Measurements from ENCODE around the gene TRIO.
"Not testable (repeated sequence)": the region's sequence is repeated elsewhere in the genome, so short reads cannot be mapped to it uniquely, and the experiment has no call there.

TRIO gene

DNA sequence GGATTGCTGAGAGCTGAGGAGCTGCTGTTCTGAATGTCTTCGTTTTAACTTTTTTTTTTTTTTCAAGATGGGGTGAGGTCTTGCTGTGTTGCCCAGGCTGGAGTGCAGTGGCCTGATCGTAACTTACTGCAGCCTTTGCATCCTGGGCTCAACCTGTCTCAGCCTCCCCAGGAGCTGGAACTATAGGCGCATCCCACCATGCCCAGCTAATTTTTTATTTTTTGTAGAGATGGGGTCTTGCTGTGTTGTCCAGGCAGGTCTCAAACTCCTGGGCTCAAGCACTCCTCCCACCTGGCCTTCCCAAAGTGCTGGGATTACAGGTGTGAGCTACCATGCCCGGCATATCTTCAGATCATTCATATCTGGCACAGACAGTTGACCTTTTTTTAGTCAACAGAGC lies 46.5 kb downstream of the TRIO start:
- no peak for DNase-seq

GRCh38 chr5:14190194-14191164 lies 47.3 kb downstream of the TRIO start:
- DNase-seq: no peak

- no peak for DNase-seq
These were observed 48.2 kb downstream of the TRIO start for GRCh38 chr5:14191325-14191724.

DNA sequence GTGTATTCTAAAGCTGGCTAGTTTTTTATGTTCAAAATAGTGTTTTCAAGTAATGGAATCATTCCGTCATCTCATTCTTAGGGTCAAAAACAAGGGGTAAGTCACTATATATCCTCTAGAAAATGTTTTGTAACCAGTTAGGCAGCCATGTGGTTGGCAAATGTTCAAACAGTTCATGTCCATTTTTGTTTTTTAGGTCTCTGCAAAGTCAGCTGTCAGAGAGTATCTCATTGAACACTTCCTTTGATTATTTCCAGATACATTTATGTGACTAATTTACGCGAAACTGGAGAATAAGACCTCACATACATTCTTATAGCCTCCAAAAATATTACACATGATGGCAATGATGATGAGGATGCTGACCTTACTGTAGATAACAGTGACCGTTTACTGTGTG lies 50.4 kb downstream of the TRIO start:
- DNase-seq: no peak

GRCh38 chr5:14195588-14195987 lies 52.4 kb downstream of the TRIO start:
- no peak for DNase-seq

GRCh38 chr5:14197056-14197455 lies 53.9 kb downstream of the TRIO start:
- DNase-seq: no peak

GRCh38 chr5:14199902-14200301 lies 56.8 kb downstream of the TRIO start:
- DNase-seq: no peak

DNA sequence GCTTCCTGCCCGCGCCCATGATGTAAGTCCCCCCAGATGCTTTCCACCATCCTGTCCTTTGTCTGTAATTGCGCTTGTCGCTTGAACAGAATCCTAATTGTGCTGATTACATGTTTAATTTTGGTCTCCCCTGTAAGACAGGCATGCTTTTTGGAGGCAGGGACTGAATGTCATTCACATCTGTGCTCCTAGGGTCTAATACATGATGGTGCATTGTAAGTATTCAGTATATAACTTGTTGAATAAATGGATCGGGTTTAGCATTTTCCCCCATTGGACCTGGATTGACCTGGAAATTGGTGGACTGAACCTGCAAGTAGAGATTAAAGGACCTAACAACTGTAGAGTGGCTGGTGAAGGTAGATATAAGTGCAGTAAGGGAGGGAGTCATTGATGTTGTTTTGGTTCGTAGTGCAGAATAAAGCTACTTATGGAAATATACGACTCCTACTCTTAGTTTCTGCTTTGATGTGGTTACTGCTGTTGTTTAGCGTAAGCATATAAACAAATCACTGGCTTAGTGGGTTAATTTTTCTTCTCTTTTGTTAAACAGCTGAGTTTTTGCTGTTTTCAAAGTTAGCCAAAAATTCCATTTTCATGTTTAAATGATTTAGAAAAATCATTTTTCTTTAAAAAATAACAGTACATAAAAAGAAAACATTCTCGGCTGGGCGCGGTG lies 57.3 kb downstream of the TRIO start:
- DNase-seq: no peak

DNA sequence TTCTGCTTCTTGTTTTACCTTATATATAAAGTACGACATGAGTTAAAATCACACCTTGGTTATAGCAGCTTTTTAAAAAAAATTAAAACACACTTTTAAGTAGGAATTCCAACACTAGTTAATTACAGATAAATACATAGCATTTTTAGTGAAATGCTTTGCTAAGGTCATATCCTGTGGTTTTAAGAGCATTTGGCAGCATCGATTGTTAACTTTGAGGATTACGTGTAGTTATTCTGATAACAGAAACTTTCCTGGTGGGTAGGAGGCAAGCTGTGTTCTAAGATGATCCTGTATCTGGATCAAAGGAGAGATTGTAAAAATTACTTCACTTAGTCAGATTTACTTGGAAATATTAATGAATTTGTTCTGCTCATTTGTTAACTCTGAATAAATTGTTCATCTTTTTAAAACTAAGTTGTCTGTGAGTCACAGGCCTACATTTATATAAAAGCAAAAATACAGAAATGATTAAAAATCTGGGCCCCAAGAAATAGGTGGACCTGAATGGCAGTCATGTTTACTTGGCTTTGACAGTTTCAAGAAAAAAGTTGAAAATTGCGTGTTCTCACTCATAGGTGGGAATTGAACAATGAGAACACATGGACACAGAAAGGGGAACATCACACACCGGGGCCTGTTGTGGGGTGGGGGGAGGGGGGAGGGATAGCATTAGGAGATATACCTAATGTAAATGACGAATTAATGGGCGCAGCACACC lies 58.3 kb downstream of the TRIO start:
- DNase-seq: no peak

DNA sequence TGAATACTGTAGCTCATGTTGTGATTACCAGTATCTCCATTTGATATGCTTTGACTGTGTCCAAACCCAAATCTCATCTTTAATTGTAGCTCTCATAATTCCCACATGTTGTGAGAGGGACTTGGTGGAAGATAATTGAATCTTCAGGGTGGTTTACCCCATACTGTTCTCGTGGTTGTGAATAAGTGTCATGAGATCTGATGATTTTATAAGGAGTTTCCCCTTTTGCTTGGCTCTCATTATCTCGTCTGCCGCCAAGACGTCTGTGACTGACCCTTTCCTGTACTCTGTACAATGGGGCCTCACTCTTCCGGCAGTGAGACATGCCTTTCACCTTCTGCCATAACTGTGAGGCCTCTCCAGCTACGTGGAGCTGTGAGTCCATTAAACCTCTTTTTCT lies 59.3 kb downstream of the TRIO start:
- no peak for DNase-seq

GRCh38 chr5:14204011-14204670 lies 61.0 kb downstream of the TRIO start:
- no peak for DNase-seq

- DNase-seq: no peak
These were observed 61.7 kb downstream of the TRIO start for GRCh38 chr5:14204785-14205321.

DNA sequence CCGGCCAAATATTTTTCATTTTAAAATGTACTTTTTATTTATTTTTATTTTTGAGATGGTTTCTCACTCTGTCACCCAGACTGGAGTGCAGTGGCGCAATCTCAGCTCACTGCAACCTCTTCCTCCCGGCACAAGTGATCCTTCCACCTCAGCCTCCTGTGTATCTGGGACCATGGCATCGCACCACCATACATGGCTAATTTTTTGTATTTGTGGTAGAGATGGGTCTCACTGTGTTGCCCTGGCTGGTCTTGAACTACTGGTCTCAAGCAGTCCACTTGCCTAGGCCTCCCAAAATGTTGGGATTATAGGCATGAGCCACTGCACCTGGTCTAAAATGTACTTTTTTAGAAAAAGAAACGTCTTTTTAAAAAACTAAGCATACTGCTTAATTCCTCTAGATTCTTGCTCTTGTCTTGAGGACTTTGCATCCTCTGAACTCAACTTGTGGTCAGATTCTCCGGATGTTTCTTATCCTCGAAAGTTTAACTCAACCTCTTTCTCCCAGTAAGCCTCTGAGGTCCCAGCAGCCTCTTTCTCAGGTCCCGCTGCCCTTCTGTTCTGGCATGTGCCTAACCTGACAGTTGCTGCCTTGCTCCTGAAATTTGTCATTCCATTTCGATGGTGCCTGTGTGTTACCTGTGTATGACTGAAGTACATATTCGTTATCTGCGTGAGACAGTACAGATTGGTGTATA lies 63.0 kb downstream of the TRIO start:
- DNase-seq: no peak

- DNase-seq: not testable (repeated sequence)
These were observed 64.3 kb downstream of the TRIO start for GRCh38 chr5:14207428-14207827.

- no peak for DNase-seq
These were observed 65.2 kb downstream of the TRIO start for GRCh38 chr5:14208071-14209021.

- DNase-seq: no peak
These were observed 66.2 kb downstream of the TRIO start for GRCh38 chr5:14209222-14209822.

GRCh38 chr5:14209836-14210235 lies 66.7 kb downstream of the TRIO start:
- no peak for DNase-seq

DNA sequence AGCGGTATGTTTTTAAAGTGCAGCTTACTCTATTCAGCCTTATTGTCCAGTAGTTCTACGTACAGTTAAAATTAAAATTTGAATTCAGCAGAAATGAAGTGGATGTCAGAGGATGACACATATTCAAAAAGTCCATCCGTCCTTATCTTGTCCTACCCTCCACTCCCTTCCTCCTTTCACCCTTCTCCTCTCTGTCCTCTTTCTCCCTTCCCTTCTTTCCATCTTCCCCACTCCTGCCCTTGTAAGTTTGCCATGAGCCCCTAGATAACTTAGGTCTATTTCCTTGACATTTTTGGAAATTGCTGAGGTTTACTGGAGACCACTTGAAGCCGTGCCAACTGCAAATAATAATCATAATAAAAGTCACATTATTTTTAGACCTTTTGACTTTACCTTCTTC lies 67.6 kb downstream of the TRIO start:
- DNase-seq: no peak

DNA sequence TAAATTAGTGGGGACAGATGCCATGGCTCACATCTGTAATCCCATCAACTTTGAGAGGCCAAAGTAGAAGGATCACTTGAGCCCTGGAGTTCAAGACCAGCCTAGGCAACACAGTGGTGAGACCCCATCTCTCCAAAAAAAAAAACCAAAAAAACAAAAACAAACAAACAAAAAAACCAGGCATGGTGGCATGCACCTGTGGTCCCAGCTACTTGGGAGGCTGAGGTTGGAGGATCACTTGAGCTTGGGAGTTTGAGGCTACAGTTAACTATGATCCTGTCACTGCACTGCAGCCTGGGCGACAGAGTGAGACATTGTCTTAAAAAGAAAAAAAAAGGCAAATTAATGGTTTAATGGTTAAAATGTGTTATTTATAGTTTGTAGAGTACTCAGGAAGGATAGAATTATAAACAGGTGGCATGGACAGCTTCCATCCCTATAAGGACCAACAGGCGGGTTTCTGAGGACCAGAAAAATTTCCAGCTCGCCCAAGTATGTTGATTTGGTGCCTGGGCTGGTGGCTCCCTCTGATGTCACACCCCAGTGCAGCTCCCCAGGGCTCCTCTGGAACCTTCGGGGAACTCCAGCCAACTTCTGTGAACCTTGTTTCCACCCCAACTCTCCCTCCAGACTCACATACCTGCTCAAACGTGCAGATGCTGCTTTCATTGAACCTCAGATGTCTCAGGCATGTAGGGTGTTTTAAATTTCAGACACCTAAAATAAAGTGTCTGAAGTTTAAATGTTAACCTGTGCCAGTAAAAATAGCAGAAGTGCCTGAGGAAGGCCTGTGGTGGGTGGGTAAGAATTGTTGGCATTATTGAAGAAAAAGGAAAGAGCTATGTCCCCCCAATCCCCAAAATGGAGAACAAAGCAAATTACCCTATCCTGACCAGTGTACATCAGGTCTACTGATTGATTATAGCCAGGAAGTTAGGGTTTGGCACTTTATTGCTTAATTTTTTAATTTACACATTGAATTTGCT lies 69.0 kb downstream of the TRIO start:
- DNase-seq: no peak

All from activated CD4-positive, alpha-beta T cell treated with anti-CD3 and anti-CD28 coated beads for 4 hours (primary cell).